Lung (tissue), 12 donors: ENCODE data around the gene TBC1D2. TPM values are rescaled to one million over a fixed set of nuclear protein-coding genes. Genes with fewer than 3 reads are reported as not detected.

ENCODE experiments used
- ATAC-seq: fragments of 200-7000 bp; cut with Tn5 transposase; one replicate; pipeline ENCODE4 v1.9.1; 2020; ENCODE audit warnings: moderate number of reproducible peaks; ENCODE audit not compliant: insufficient read depth, low FRiP score
- DNase-seq, 3 donors: peaks; one replicate each; pipeline ENCODE4 v3.0.0-alpha.2; 2013 to 2017
- H3K27ac ChIP-seq, 2 donors: one replicate each; pipeline ENCODE4 v1.5.1; 2013; ENCODE audit warnings: mild to moderate bottlenecking in 2 of 2, moderate library complexity in 2 of 2, control low read depth in 1 of 2, inconsistent platforms in 1 of 2, low read depth in 1 of 2, low read length in 1 of 2
- H3K27me3 ChIP-seq, 3 donors: one replicate each; pipeline ENCODE4 v1.5.1; 2013; ENCODE audit warnings: low read length in 2 of 3; ENCODE audit not compliant: control insufficient read depth in 3 of 3, insufficient read depth in 3 of 3
- H3K36me3 ChIP-seq, 4 donors: one replicate each; pipeline ENCODE4 v1.5.1; 2013; ENCODE audit warnings: low read length in 4 of 4, mild to moderate bottlenecking in 1 of 4, moderate library complexity in 1 of 4; ENCODE audit not compliant: control insufficient read depth in 4 of 4, insufficient read depth in 4 of 4
- H3K4me1 ChIP-seq, 5 donors: one replicate each; pipeline ENCODE4 v1.5.1; 2013; ENCODE audit warnings: low read length in 5 of 5, mild to moderate bottlenecking in 2 of 5, moderate library complexity in 1 of 5; ENCODE audit not compliant: control insufficient read depth in 5 of 5, insufficient read depth in 5 of 5
- H3K4me3 ChIP-seq: one replicate; pipeline ENCODE4 v1.5.1; 2013; ENCODE audit warnings: mild to moderate bottlenecking, control low read depth, moderate library complexity
- H3K9ac ChIP-seq, 2 donors: one replicate each; pipeline ENCODE4 v1.5.1; 2013; ENCODE audit warnings: low read length in 2 of 2, control low read depth in 1 of 2; ENCODE audit not compliant: insufficient read depth in 1 of 2
- H3K9me3 ChIP-seq, 4 donors: one replicate each; pipeline ENCODE4 v1.5.1; 2013; ENCODE audit warnings: low read length in 3 of 4, mild to moderate bottlenecking in 1 of 4, moderate library complexity in 1 of 4; ENCODE audit not compliant: control insufficient read depth in 4 of 4, insufficient read depth in 3 of 4
- WGBS, 2 donors: extraction: QIAGEN DNeasy Blood & Tissue Kit; methylation state at CpG; one replicate each; pipeline ENCODE4 v1.1.7; 2013; 5-methylcytosine and 5-hydroxymethylcytosine counted together
- polyA plus RNA-seq, 2 donors: library from polyadenylated mRNA; stranded (reverse); fragments of 200-250 nt; gene quantifications; one replicate each; pipeline ENCODE4 v1.2.1, GENCODE V29; 2013
- total RNA-seq, 2 donors: library from RNA; depleted of rRNA in 1 of 2; stranded (reverse); fragments of >200 nt in 1 of 2; gene quantifications; one replicate each; pipeline ENCODE4 v1.2.1, GENCODE V29; 2014 to 2021
- TF ChIP-seq, protein P1 (sequence below): IDR thresholded peaks from 2 replicates; pipeline ENCODE4 v1.5.1; 2012; ENCODE audit warnings: mild to moderate bottlenecking; ENCODE audit errors: control extremely low read depth, extremely low read depth
- donor health status: control.
- donor health status: control.
- donor health status: Bipolar disorder and iron deficiency.
- donor health status: healthy.
- donor health status: DM: yes; HTN: yes; CAD: no.

The TBC1D2 gene
- total and polyA plus RNA-seq, 4 donors = 31.3 to 73.0 (median 56.1) TPM

GRCh38 chr9:98254228-98255060 lies 1.0 kb downstream of the TBC1D2 start:
- Histone ChIP-seq H3K4me3 (peak overlapping the region; percentile 76), H3K9ac (peak overlapping the region; percentile 31 to 76), H3K27me3 (no peaks in the 10 kb centered on the region), H3K27ac (peak overlapping the region in 1 of 2 donors; percentile 92), H3K36me3 (peaks cover 0 to 11% (median 0%) of the 10 kb centered on the region in 4 donors), H3K9me3 (no peaks in the 10 kb centered on the region), H3K4me1 (peaks cover 3 to 28% (median 11%) of the 10 kb centered on the region in 5 donors)
- TF ChIP-seq, protein P1, sequence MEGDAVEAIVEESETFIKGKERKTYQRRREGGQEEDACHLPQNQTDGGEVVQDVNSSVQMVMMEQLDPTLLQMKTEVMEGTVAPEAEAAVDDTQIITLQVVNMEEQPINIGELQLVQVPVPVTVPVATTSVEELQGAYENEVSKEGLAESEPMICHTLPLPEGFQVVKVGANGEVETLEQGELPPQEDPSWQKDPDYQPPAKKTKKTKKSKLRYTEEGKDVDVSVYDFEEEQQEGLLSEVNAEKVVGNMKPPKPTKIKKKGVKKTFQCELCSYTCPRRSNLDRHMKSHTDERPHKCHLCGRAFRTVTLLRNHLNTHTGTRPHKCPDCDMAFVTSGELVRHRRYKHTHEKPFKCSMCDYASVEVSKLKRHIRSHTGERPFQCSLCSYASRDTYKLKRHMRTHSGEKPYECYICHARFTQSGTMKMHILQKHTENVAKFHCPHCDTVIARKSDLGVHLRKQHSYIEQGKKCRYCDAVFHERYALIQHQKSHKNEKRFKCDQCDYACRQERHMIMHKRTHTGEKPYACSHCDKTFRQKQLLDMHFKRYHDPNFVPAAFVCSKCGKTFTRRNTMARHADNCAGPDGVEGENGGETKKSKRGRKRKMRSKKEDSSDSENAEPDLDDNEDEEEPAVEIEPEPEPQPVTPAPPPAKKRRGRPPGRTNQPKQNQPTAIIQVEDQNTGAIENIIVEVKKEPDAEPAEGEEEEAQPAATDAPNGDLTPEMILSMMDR = no peak
- DNase-seq (no peak), ATAC-seq (no peak)
- 41 to 50% methylated on average over 5 of the region's 5 CpGs for WGBS, 2 donors

- DNase-seq = no peak
- TF ChIP-seq, protein P1 = no peak
- Histone ChIP-seq H3K36me3 (peaks cover 0 to 11% (median 0%) of the 10 kb centered on the region in 4 donors), H3K27ac (peak overlapping the region in 1 of 2 donors; percentile 71), H3K9ac (no peak overlapping the region), H3K4me3 (no peak overlapping the region), H3K4me1 (peaks cover 3 to 30% (median 11%) of the 10 kb centered on the region in 5 donors), H3K27me3 (no peaks in the 10 kb centered on the region), H3K9me3 (no peaks in the 10 kb centered on the region)
- 70 to 82% methylated on average over 3 of the region's 3 CpGs for whole genome bisulfite sequencing, 2 donors
- ATAC-seq = no peak
Observed at GRCh38 chr9:98253565-98253964, 1.9 kb downstream of the TBC1D2 start.

- Histone ChIP-seq H3K27ac (peak overlapping the region in 1 of 2 donors; percentile 8), H3K9me3 (no peaks in the 10 kb centered on the region), H3K4me1 (peaks cover 0 to 29% (median 9%) of the 10 kb centered on the region in 5 donors), H3K4me3 (no peak overlapping the region), H3K36me3 (peaks cover 0 to 11% (median 0%) of the 10 kb centered on the region in 4 donors), H3K27me3 (no peaks in the 10 kb centered on the region), H3K9ac (no peak overlapping the region)
- no peak for DNase-seq
- TF ChIP-seq, protein P1 = no peak
- WGBS, 2 donors = 89% methylated on average over 9 of the region's 9 CpGs
- ATAC-seq = no peak
Observed at GRCh38 chr9:98251551-98251950, 3.9 kb downstream of the TBC1D2 start.
